Chondrocyte (in vitro differentiated cells): Measurements from ENCODE around the gene GDPD5. TPM values are rescaled to one million over a fixed set of nuclear protein-coding genes. Genes with fewer than 3 reads are reported as not detected.

Experiments used
- DNase-seq: peaks from one replicate; pipeline ENCODE4 v3.0.0; 2021; ENCODE audit warnings: mixed read lengths, low spot score
- H3K27ac Mint-ChIP-seq: one replicate; pipeline ENCODE4 v1.8.0; 2021; ENCODE audit warnings: mild to moderate bottlenecking, moderate library complexity, mixed read lengths; ENCODE audit not compliant: unreplicated experiment
- H3K27me3 Mint-ChIP-seq: 2 replicates; pipeline ENCODE4 v1.8.0; 2021; ENCODE audit warnings: low read depth, mixed read lengths
- H3K36me3 Mint-ChIP-seq: 2 replicates; pipeline ENCODE4 v1.8.0; 2021; ENCODE audit warnings: low read depth, mixed read lengths
- H3K4me1 Mint-ChIP-seq: 2 replicates; pipeline ENCODE4 v1.8.0; 2021; ENCODE audit warnings: low read depth, mild to moderate bottlenecking, mixed read lengths
- H3K4me3 Mint-ChIP-seq: one replicate; pipeline ENCODE4 v1.8.0; 2021; ENCODE audit warnings: mild to moderate bottlenecking, moderate library complexity, mixed read lengths; ENCODE audit not compliant: unreplicated experiment
- H3K9me3 Mint-ChIP-seq: 2 replicates; pipeline ENCODE4 v1.8.0; 2021; ENCODE audit warnings: low read depth, mixed read lengths
- total RNA-seq: library from RNA; stranded (reverse); gene quantifications from 3 replicates; pipeline ENCODE4 v1.2.1, GENCODE V29; 2021
- TF ChIP-seq, protein P1 (sequence below): fragments of 200-600 bp; sonication (generic); IDR thresholded peaks from 2 replicates; pipeline ENCODE4 v1.5.0; 2021; ENCODE audit warnings: antibody characterized with exemption, mild to moderate bottlenecking, moderate library complexity

Gene GDPD5
- total RNA-seq, 1 donor from 2014 or later, result 12.6 TPM

DNA sequence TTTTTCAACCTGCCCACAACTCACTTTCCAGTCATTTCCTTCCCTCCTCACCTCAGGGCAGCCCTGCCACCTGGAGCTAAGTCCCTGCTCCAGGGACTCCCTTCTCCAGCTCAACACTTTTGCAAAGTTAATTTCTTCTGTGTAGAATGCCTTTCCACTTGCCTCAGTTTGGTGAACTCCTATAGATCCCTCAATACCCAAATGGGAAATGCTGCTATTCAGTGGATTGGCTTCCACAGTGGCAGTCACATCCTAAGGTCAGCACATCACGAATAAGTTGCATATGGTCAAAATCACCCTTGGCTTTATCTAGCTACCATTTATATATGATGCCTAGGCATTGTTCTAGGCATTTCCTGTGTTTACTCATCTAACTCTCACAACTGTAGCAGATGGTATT lies 23.6 kb downstream of the GDPD5 start:
- H3K36me3 Mint-ChIP-seq, result no peaks in the 10 kb centered on the region
- H3K27me3 Mint-ChIP-seq, result no peaks in the 10 kb centered on the region
- H3K4me3 Mint-ChIP-seq, result no peak overlapping the region
- H3K9me3 Mint-ChIP-seq, result no peaks in the 10 kb centered on the region
- no peak for DNase-seq
- H3K27ac Mint-ChIP-seq, result no peak overlapping the region
- TF ChIP-seq, protein P1, sequence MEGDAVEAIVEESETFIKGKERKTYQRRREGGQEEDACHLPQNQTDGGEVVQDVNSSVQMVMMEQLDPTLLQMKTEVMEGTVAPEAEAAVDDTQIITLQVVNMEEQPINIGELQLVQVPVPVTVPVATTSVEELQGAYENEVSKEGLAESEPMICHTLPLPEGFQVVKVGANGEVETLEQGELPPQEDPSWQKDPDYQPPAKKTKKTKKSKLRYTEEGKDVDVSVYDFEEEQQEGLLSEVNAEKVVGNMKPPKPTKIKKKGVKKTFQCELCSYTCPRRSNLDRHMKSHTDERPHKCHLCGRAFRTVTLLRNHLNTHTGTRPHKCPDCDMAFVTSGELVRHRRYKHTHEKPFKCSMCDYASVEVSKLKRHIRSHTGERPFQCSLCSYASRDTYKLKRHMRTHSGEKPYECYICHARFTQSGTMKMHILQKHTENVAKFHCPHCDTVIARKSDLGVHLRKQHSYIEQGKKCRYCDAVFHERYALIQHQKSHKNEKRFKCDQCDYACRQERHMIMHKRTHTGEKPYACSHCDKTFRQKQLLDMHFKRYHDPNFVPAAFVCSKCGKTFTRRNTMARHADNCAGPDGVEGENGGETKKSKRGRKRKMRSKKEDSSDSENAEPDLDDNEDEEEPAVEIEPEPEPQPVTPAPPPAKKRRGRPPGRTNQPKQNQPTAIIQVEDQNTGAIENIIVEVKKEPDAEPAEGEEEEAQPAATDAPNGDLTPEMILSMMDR, result no peak
- peaks cover 24% of the 10 kb centered on the region for H3K4me1 Mint-ChIP-seq

DNA sequence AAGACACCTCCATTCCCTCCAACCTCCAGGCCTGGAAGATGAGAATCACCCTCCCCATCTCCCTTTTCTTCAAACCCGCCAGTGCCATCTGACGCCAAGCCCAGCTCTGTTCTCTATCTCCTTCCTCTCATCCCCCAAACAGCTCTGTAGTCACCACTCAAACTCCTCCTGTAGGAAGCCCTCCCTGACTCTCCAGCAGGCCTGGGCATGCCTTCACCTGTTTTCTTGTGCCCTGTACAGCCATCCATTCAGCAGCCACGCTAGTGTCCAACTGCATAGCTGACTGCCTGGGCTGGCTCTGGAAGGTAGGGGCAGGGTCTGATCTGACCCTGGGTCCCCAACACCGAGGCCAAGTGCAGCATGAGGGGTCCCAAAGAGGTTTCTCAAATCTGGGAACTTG lies 25.0 kb downstream of the GDPD5 start:
- H3K9me3 Mint-ChIP-seq, result no peaks in the 10 kb centered on the region
- H3K27ac Mint-ChIP-seq, result no peak overlapping the region
- TF ChIP-seq, protein P1, result no peak
- DNase-seq, result no peak
- H3K36me3 Mint-ChIP-seq, result no peaks in the 10 kb centered on the region
- no peak overlapping the region for H3K4me3 Mint-ChIP-seq
- no peaks in the 10 kb centered on the region for H3K27me3 Mint-ChIP-seq
- peaks cover 24% of the 10 kb centered on the region for H3K4me1 Mint-ChIP-seq

- H3K27ac Mint-ChIP-seq, result peak overlapping the region; percentile 78
- H3K36me3 Mint-ChIP-seq, result no peaks in the 10 kb centered on the region
- no peak overlapping the region for H3K4me3 Mint-ChIP-seq
- no peak for DNase-seq
- no peaks in the 10 kb centered on the region for H3K9me3 Mint-ChIP-seq
- H3K27me3 Mint-ChIP-seq, result no peaks in the 10 kb centered on the region
- peaks cover 24% of the 10 kb centered on the region for H3K4me1 Mint-ChIP-seq
- TF ChIP-seq, protein P1, result no peak
Measured at GRCh38 chr11:75499423-75500190, 26.1 kb downstream of the GDPD5 start.

GRCh38 chr11:75498556-75499255 lies 27.0 kb downstream of the GDPD5 start:
- Mint-ChIP-seq H3K27me3 (no peaks in the 10 kb centered on the region), H3K27ac (peak overlapping the region; percentile 78), H3K36me3 (no peaks in the 10 kb centered on the region), H3K4me3 (no peak overlapping the region), H3K9me3 (no peaks in the 10 kb centered on the region), H3K4me1 (peaks cover 24% of the 10 kb centered on the region)
- TF ChIP-seq, protein P1, result no peak
- DNase-seq, result no peak

- Mint-ChIP-seq H3K9me3 (no peaks in the 10 kb centered on the region), H3K4me3 (no peak overlapping the region), H3K27ac (no peak overlapping the region), H3K27me3 (no peaks in the 10 kb centered on the region), H3K36me3 (no peaks in the 10 kb centered on the region), H3K4me1 (peaks cover 24% of the 10 kb centered on the region)
- no peak for DNase-seq
- TF ChIP-seq, protein P1, result no peak
Measured at GRCh38 chr11:75497788-75498409, 27.8 kb downstream of the GDPD5 start.
